Cardiac fibroblast (primary cell): ENCODE data around the gene METRNL.
A peak's percentile ranks its signal among the peaks of the same experiment; 100 is the strongest.
"Not testable (repeated sequence)": the region's sequence is repeated elsewhere in the genome, so short reads cannot be mapped to it uniquely, and the experiment has no call there.

Experiments used
- DNase-seq, 2 donors: peaks; one replicate each; pipeline versions ENCODE4 v3.0.0 to v3.0.0-alpha.2; 2010; ENCODE audit warnings: low read depth in 2 of 2
- H3K4me3 ChIP-seq, 2 donors: replicated peaks in 1 of 2; 1 replicate in 1 of 2; 2 replicates in 1 of 2; pipeline ENCODE4 v1.5.1; 2011; ENCODE audit warnings: low read depth in 2 of 2, low read length in 2 of 2, mild to moderate bottlenecking in 2 of 2, moderate library complexity in 1 of 2
- CTCF ChIP-seq: IDR thresholded peaks from one replicate; pipeline ENCODE4 v1.5.1; 2011; ENCODE audit warnings: low read depth, mild to moderate bottlenecking, low read length, inconsistent platforms

Gene METRNL

GRCh38 chr17:83036193-83036592 is 43.2 kb upstream of the METRNL start:
- no peak for DNase-seq
- H3K4me3 ChIP-seq: no peak overlapping the region
- no peak for TF ChIP-seq CTCF

GRCh38 chr17:83036666-83037065 is 42.7 kb upstream of the METRNL start:
- TF ChIP-seq CTCF: no peak
- DNase-seq: no peak
- H3K4me3 ChIP-seq: no peak overlapping the region

- no peak overlapping the region for H3K4me3 ChIP-seq
- TF ChIP-seq CTCF: no peak
- no peak for DNase-seq
Measured at GRCh38 chr17:83037084-83037873, 42.1 kb upstream of the METRNL start.

- no peak overlapping the region for H3K4me3 ChIP-seq
- DNase-seq: no peak
- TF ChIP-seq CTCF: no peak
Measured at GRCh38 chr17:83037874-83038165, 41.6 kb upstream of the METRNL start.

GRCh38 chr17:83038983-83039382 is 40.4 kb upstream of the METRNL start:
- DNase-seq, H3K4me3 ChIP-seq: not testable (repeated sequence)

GRCh38 chr17:83041305-83041704 is 38.1 kb upstream of the METRNL start:
- DNase-seq: peak in 1 of 2 donors; percentile 7
- H3K4me3 ChIP-seq: no peak overlapping the region
- no peak for TF ChIP-seq CTCF

GRCh38 chr17:83042522-83043158 is 36.8 kb upstream of the METRNL start:
- no peak for TF ChIP-seq CTCF
- no peak for DNase-seq
- H3K4me3 ChIP-seq: no peak overlapping the region

- H3K4me3 ChIP-seq, DNase-seq: not testable (repeated sequence)
Measured at GRCh38 chr17:83044479-83044878, 34.9 kb upstream of the METRNL start.
